Tibial nerve (tissue), 4 donors: ENCODE data around the gene FGFR4. TPM values are rescaled to one million over a fixed set of nuclear protein-coding genes. Genes with fewer than 3 reads are reported as not detected.
A peak's percentile ranks its signal among the peaks of the same experiment; 100 is the strongest.

Source experiments
- DNase-seq, 2 donors: peaks; one replicate each; pipeline ENCODE4 v3.0.0-alpha.2; 2019; ENCODE audit warnings: low spot score in 2 of 2
- H3K27ac ChIP-seq, 4 donors: fragments of 200-600 bp; sonication (generic) in 3 of 4; one replicate each; pipeline ENCODE4 v1.5.1; 2017 to 2019; ENCODE audit warnings: mild to moderate bottlenecking in 1 of 4
- H3K27me3 ChIP-seq, 2 donors: fragments of 200-600 bp; sonication (generic) in 1 of 2; one replicate each; pipeline versions ENCODE4 v1.5.1 to v1.6.0; 2017 to 2019
- H3K36me3 ChIP-seq, 3 donors: fragments of 200-600 bp; sonication (generic); one replicate each; pipeline ENCODE4 v1.5.1; 2018 to 2019
- H3K4me1 ChIP-seq, 4 donors: fragments of 200-600 bp; sonication (generic) in 3 of 4; one replicate each; pipeline ENCODE4 v1.5.1; 2017 to 2019
- H3K4me3 ChIP-seq, 4 donors: fragments of 200-600 bp; sonication (generic) in 3 of 4; one replicate each; pipeline ENCODE4 v1.5.1; 2017 to 2019; ENCODE audit warnings: mild to moderate bottlenecking in 1 of 4, moderate library complexity in 1 of 4
- H3K9me3 ChIP-seq, 4 donors: fragments of 200-600 bp; sonication (generic) in 3 of 4; one replicate each; pipeline ENCODE4 v1.5.1; 2017 to 2019
- CTCF ChIP-seq, 5 experiments: fragments of 200-600 bp in 3 of 5; fragments of 450-650 bp in 2 of 5; sonication (generic) in 3 of 5; IDR thresholded peaks; one replicate each; pipeline ENCODE4 v1.5.1; 2016 to 2019; ENCODE audit warnings: antibody characterized with exemption in 5 of 5, mild to moderate bottlenecking in 3 of 5, moderate library complexity in 2 of 5
- EP300 ChIP-seq, 2 donors: sonication (generic); formaldehyde crosslinking; IDR thresholded peaks; one replicate each; pipeline ENCODE4 v1.6.1; 2017; ENCODE audit warnings: antibody characterized with exemption in 2 of 2, mild to moderate bottlenecking in 1 of 2
- POLR2A ChIP-seq, 2 donors: fragments of 450-650 bp; IDR thresholded peaks; one replicate each; pipeline ENCODE4 v1.6.1; 2017; ENCODE audit warnings: antibody characterized with exemption in 2 of 2, mild to moderate bottlenecking in 2 of 2, moderate library complexity in 2 of 2
- WGBS, 2 donors: methylation state at CpG; one replicate each; pipeline ENCODE4 v1.1.5; 2018; 5-methylcytosine and 5-hydroxymethylcytosine counted together
- total RNA-seq, 4 donors: library from RNA; depleted of rRNA; stranded (reverse); fragments of >200 nt; gene quantifications; one replicate each; pipeline ENCODE4 v1.1.0, GENCODE V29; 2016

The FGFR4 gene
- total RNA-seq, 4 donors from 2014 or later = 3.3 to 60.8 (median 12.1) TPM

- TF ChIP-seq EP300 (IDR thresholded peaks at IDR 0.05) (no peak), POLR2A (IDR thresholded peaks at IDR 0.05) (no peak), CTCF (IDR thresholded peaks at IDR 0.05) (no peak)
Measured at GRCh38 chr5:177093082-177093712, 6.5 kb downstream of the FGFR4 start.

GRCh38 chr5:177093803-177094202 lies 7.1 kb downstream of the FGFR4 start:
- H3K4me3 ChIP-seq = no peak overlapping the region
- no peaks in the 10 kb centered on the region for H3K36me3 ChIP-seq
- peaks cover 0 to 37% (median 10%) of the 10 kb centered on the region in 4 donors for H3K4me1 ChIP-seq
- H3K27me3 ChIP-seq = no peaks in the 10 kb centered on the region
- WGBS, 2 donors = 94 to 95% methylated on average over 6 of the region's 6 CpGs
- no peak overlapping the region for H3K27ac ChIP-seq
- no peak for TF ChIP-seq EP300 (IDR thresholded peaks at IDR 0.05)
- H3K9me3 ChIP-seq = no peaks in the 10 kb centered on the region
- DNase-seq = no peak

More at GRCh38 chr5:177093082-177093712, 6.5 kb downstream of the FGFR4 start:
- peaks cover 0 to 35% (median 7%) of the 10 kb centered on the region in 4 donors for H3K4me1 ChIP-seq
- no peaks in the 10 kb centered on the region for H3K27me3 ChIP-seq
- no peak overlapping the region for H3K4me3 ChIP-seq
- H3K36me3 ChIP-seq = no peaks in the 10 kb centered on the region
- H3K27ac ChIP-seq = no peak overlapping the region
- H3K9me3 ChIP-seq = no peaks in the 10 kb centered on the region
- DNase-seq = no peak
- WGBS, 2 donors = 95 to 97% methylated on average over 36 to 40 of the region's 40 CpGs

- peak in 1 of 2 donors; percentile 63 for TF ChIP-seq EP300 (IDR thresholded peaks at IDR 0.05)
- TF ChIP-seq POLR2A (IDR thresholded peaks at IDR 0.05) = no peak
- TF ChIP-seq CTCF (IDR thresholded peaks at IDR 0.05) = no peak
- peaks cover 0 to 31% (median 8%) of the 10 kb centered on the region in 4 donors for H3K4me1 ChIP-seq
- H3K4me3 ChIP-seq = no peak overlapping the region
- H3K9me3 ChIP-seq = no peaks in the 10 kb centered on the region
- no peaks in the 10 kb centered on the region for H3K36me3 ChIP-seq
- peak overlapping the region in 1 of 4 donors; percentile 35 for H3K27ac ChIP-seq
- H3K27me3 ChIP-seq = no peaks in the 10 kb centered on the region
- 42 to 46% methylated on average over 12 of the region's 12 CpGs for WGBS, 2 donors
- DNase-seq = peak; percentile 43 to 73
Measured at GRCh38 chr5:177094224-177095087, 7.7 kb downstream of the FGFR4 start.

GRCh38 chr5:177095088-177095669 lies 8.5 kb downstream of the FGFR4 start:
- DNase-seq = no peak
- 81 to 88% methylated on average over 28 of the region's 28 CpGs for WGBS, 2 donors
- no peak overlapping the region for H3K4me3 ChIP-seq
- no peak for TF ChIP-seq CTCF (IDR thresholded peaks at IDR 0.05)
- no peak for TF ChIP-seq EP300 (IDR thresholded peaks at IDR 0.05)
- TF ChIP-seq POLR2A (IDR thresholded peaks at IDR 0.05) = no peak
- H3K4me1 ChIP-seq = peaks cover 0 to 25% (median 7%) of the 10 kb centered on the region in 4 donors
- H3K9me3 ChIP-seq = no peaks in the 10 kb centered on the region
- H3K36me3 ChIP-seq = no peaks in the 10 kb centered on the region
- no peaks in the 10 kb centered on the region for H3K27me3 ChIP-seq
- H3K27ac ChIP-seq = no peak overlapping the region

GRCh38 chr5:177096162-177097015 lies 9.7 kb downstream of the FGFR4 start:
- H3K4me3 ChIP-seq = no peak overlapping the region
- no peak for DNase-seq

More at GRCh38 chr5:177096162-177097015, 9.7 kb downstream of the FGFR4 start:
- Histone ChIP-seq H3K27me3 (no peaks in the 10 kb centered on the region), H3K9me3 (no peaks in the 10 kb centered on the region), H3K27ac (no peak overlapping the region), H3K4me1 (peaks cover 0 to 22% (median 7%) of the 10 kb centered on the region in 4 donors), H3K36me3 (no peaks in the 10 kb centered on the region)
- no peak for TF ChIP-seq EP300 (IDR thresholded peaks at IDR 0.05)
- TF ChIP-seq CTCF (IDR thresholded peaks at IDR 0.05) = no peak
- WGBS, 2 donors = 75 to 84% methylated on average over 12 of the region's 29 CpGs
